GM18508 (cell line): ENCODE results near the gene COL1A1.

Experiments used
- ATAC-seq: cut with Tn5 transposase; IDR thresholded peaks from one replicate; pipeline ENCODE4 v1.9.1; 2021; ENCODE audit warnings: moderate number of reproducible peaks; ENCODE audit not compliant: insufficient read depth, unreplicated experiment

The COL1A1 gene

GRCh38 chr17:50203086-50203485 lies 1.7 kb upstream of the COL1A1 start:
- no peak for ATAC-seq

GRCh38 chr17:50200457-50201275 lies 765 bp downstream of the COL1A1 start:
- ATAC-seq, result no peak

GRCh38 chr17:50199803-50200456 lies 1.5 kb downstream of the COL1A1 start:
- no peak for ATAC-seq

GRCh38 chr17:50199211-50199802 lies 2.1 kb downstream of the COL1A1 start:
- ATAC-seq, result no peak

GRCh38 chr17:50198026-50198669 lies 3.3 kb downstream of the COL1A1 start:
- no peak for ATAC-seq

GRCh38 chr17:50196826-50197225 lies 4.6 kb downstream of the COL1A1 start:
- no peak for ATAC-seq

GRCh38 chr17:50196036-50196435 lies 5.4 kb downstream of the COL1A1 start:
- no peak for ATAC-seq

- ATAC-seq, result no peak
Observed at GRCh38 chr17:50194934-50195865, 6.2 kb downstream of the COL1A1 start.

- no peak for ATAC-seq
Observed at GRCh38 chr17:50194140-50194933, 7.1 kb downstream of the COL1A1 start.

- no peak for ATAC-seq
Observed at GRCh38 chr17:50192618-50193291, 8.7 kb downstream of the COL1A1 start.

GRCh38 chr17:50192144-50192617 lies 9.2 kb downstream of the COL1A1 start:
- ATAC-seq, result no peak

GRCh38 chr17:50191359-50192143 lies 9.9 kb downstream of the COL1A1 start:
- no peak for ATAC-seq

GRCh38 chr17:50190603-50191358 lies 10.7 kb downstream of the COL1A1 start:
- ATAC-seq, result no peak

GRCh38 chr17:50190293-50190602 lies 11.2 kb downstream of the COL1A1 start:
- no peak for ATAC-seq

- no peak for ATAC-seq
Observed at GRCh38 chr17:50189550-50190292, 11.7 kb downstream of the COL1A1 start.

- no peak for ATAC-seq
Observed at GRCh38 chr17:50188921-50189549, 12.4 kb downstream of the COL1A1 start.
